Gastrocnemius medialis (tissue), 4 donors: ENCODE results near the gene CBX5. TPM values are rescaled to one million over a fixed set of nuclear protein-coding genes. Genes with fewer than 3 reads are reported as not detected.

ENCODE experiments used
- ATAC-seq, 2 donors: fragments of 150-250 bp; one replicate each; pipeline ENCODE4 v1.9.1; 2016
- DNase-seq, 2 donors: peaks; one replicate each; pipeline ENCODE4 v3.0.0-alpha.2; 2019
- H3K27ac ChIP-seq, 4 donors: fragments of 200-600 bp; sonication (generic); 1 replicate in 1 of 4; 2 replicates in 3 of 4; pipeline ENCODE4 v1.5.1; 2016 to 2018; ENCODE audit warnings: mild to moderate bottlenecking in 2 of 4, moderate library complexity in 1 of 4
- H3K27me3 ChIP-seq, 3 donors: fragments of 200-600 bp; sonication (generic) in 2 of 3; 1 replicate in 1 of 3; 2 replicates in 2 of 3; pipeline versions ENCODE4 v1.5.1 to v1.6.0; 2016 to 2019; ENCODE audit warnings: mild to moderate bottlenecking in 1 of 3, moderate library complexity in 1 of 3
- H3K36me3 ChIP-seq, 2 donors: fragments of 200-600 bp; sonication (generic) in 1 of 2; one replicate each; pipeline ENCODE4 v1.5.1; 2017 to 2018
- H3K4me1 ChIP-seq, 2 donors: fragments of 200-600 bp; sonication (generic) in 1 of 2; one replicate each; pipeline ENCODE4 v1.5.1; 2016 to 2017; ENCODE audit warnings: mild to moderate bottlenecking in 2 of 2
- H3K4me3 ChIP-seq, 4 donors: fragments of 200-600 bp; sonication (generic) in 3 of 4; 1 replicate in 1 of 4; 2 replicates in 3 of 4; pipeline ENCODE4 v1.5.1; 2016 to 2019; ENCODE audit warnings: mild to moderate bottlenecking in 2 of 4
- H3K9me3 ChIP-seq, 3 donors: fragments of 200-600 bp; sonication (generic) in 2 of 3; 1 replicate in 1 of 3; 2 replicates in 2 of 3; pipeline ENCODE4 v1.5.1; 2016 to 2019
- CTCF ChIP-seq, 5 experiments: fragments of 450-650 bp in 3 of 5; fragments of 200-600 bp in 2 of 5; sonication (generic) in 2 of 5; IDR thresholded peaks in 4 of 5; conservative IDR thresholded peaks in 1 of 5; 1 replicate in 4 of 5; 2 replicates in 1 of 5; pipeline ENCODE4 v1.5.1; 2016 to 2019; ENCODE audit warnings: antibody characterized with exemption in 5 of 5, mild to moderate bottlenecking in 3 of 5, moderate library complexity in 3 of 5
- POLR2A ChIP-seq, 2 donors: fragments of 450-650 bp; IDR thresholded peaks; one replicate each; pipeline ENCODE4 v1.6.1; 2017; ENCODE audit warnings: antibody characterized with exemption in 2 of 2, mild to moderate bottlenecking in 2 of 2, moderate library complexity in 2 of 2
- in situ Hi-C, 4 donors: fragments of 200-750 bp; cut with MboI; loops; one replicate each; pipeline versions ENCODE4 v1.15.0 to v1.8.0; 2017; ENCODE audit warnings: low sequenced_read_pairs in 4 of 4
- intact Hi-C: fragments of 100-400 bp; cut with DNase I; formaldehyde crosslinking; loops from one replicate; pipeline ENCODE4 v1.15.1; 2023; ENCODE audit warnings: low total_unique reads
- total RNA-seq, 4 donors: library from RNA; depleted of rRNA; stranded (reverse); fragments of >200 nt; gene quantifications; one replicate each; pipeline versions ENCODE4 v1.1.0 to v1.2.3, GENCODE V29; 2016

CBX5 gene
- total RNA-seq, 4 donors from 2014 or later = 7.9 to 8.9 (median 8.1) TPM

DNA sequence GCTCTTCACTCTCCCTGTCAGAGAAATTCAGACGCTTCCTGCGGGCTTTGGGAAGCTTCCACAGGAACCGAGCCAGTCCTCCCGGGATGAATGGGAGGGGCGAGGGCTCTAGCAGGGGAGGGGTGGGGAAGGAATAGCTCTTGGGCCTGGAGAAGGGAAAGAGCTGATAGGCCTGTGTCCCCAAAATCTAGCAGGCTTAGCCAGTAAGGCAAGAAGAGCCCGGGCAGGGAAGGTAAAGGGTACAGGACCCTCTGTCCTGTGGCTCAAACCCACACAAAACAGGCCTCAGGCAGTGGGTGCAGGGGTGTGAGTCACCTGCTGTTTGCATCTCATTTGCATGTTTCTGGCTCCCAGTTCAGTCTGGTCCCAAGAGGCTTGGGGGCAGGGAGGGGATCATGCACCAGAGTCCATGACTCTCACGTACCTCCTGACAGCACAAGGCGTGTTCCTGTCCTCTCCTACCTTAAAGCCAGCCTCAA, 82.5 kb downstream of the CBX5 start:
- DNase-seq (peak; percentile 85 to 95), ATAC-seq (peak; percentile 83 to 84)
- no peaks in the 10 kb centered on the region for H3K36me3 ChIP-seq
- H3K4me3 ChIP-seq = peak overlapping the region; percentile 18 to 47 (median 38)
- no peak for TF ChIP-seq CTCF (IDR thresholded peaks at IDR 0.05 in 4 of 5, conservative IDR thresholded peaks at IDR 0.05 in 1 of 5)
- peak; percentile 25 to 56 for TF ChIP-seq POLR2A (IDR thresholded peaks at IDR 0.05)
- no peaks in the 10 kb centered on the region for H3K27me3 ChIP-seq
- in situ Hi-C loops = loop anchor here in 2 of 4 donors (5.0 to 10.0 kb wide), 2 partner anchors 170 to 173 kb away; partner anchors contain the start of gene HOXC6 (in 2 of the 2)
- H3K4me1 ChIP-seq = peaks cover 27 to 32% of the 10 kb centered on the region in 2 donors
- H3K27ac ChIP-seq = peak overlapping the region; percentile 91 to 99 (median 98)
- H3K9me3 ChIP-seq = no peaks in the 10 kb centered on the region
- intact Hi-C loops = no loop called here

DNA sequence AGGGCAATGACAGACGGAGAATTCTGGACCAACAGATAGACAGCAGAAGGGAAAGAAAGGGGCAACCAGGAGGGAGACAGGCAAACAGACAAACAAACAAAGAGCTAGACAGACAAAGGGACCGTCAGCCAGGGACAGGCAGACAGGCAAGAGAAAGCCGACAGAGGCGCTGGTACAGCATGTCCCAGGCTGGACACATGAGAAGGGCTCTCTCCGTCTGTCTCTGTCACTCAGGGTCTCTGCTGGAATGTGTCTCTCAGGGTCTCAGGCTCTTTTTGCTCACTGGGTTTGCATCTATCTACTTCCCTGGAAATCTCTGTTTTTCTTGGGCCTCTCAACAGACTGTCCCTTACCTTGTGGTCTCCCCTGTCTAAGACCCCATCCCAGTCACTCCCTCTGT, 82.9 kb downstream of the CBX5 start:
- intact Hi-C loops (no loop called here), in situ Hi-C loops (loop anchor here in 2 of 4 donors (5.0 to 10.0 kb wide), 2 partner anchors 170 to 172 kb away; partner anchors contain the start of gene HOXC6 (in 2 of the 2))
- Histone ChIP-seq H3K27ac (peak overlapping the region; percentile 91 to 99 (median 98)), H3K4me1 (peaks cover 27 to 33% of the 10 kb centered on the region in 2 donors), H3K9me3 (no peaks in the 10 kb centered on the region), H3K27me3 (no peaks in the 10 kb centered on the region), H3K36me3 (no peaks in the 10 kb centered on the region), H3K4me3 (peak overlapping the region; percentile 18 to 47 (median 38))
- DNase-seq (peak; percentile 83 to 94), ATAC-seq (peak; percentile 84 to 86)
- TF ChIP-seq POLR2A (IDR thresholded peaks at IDR 0.05) (peak; percentile 40 to 44), CTCF (IDR thresholded peaks at IDR 0.05 in 4 of 5, conservative IDR thresholded peaks at IDR 0.05 in 1 of 5) (no peak)

- TF ChIP-seq POLR2A (IDR thresholded peaks at IDR 0.05) (no peak), CTCF (IDR thresholded peaks at IDR 0.05 in 4 of 5, conservative IDR thresholded peaks at IDR 0.05 in 1 of 5) (no peak)
- ATAC-seq = peak in 1 of 2 donors; percentile 6
Observed at GRCh38 chr12:54196396-54196795, 83.5 kb downstream of the CBX5 start.

DNA sequence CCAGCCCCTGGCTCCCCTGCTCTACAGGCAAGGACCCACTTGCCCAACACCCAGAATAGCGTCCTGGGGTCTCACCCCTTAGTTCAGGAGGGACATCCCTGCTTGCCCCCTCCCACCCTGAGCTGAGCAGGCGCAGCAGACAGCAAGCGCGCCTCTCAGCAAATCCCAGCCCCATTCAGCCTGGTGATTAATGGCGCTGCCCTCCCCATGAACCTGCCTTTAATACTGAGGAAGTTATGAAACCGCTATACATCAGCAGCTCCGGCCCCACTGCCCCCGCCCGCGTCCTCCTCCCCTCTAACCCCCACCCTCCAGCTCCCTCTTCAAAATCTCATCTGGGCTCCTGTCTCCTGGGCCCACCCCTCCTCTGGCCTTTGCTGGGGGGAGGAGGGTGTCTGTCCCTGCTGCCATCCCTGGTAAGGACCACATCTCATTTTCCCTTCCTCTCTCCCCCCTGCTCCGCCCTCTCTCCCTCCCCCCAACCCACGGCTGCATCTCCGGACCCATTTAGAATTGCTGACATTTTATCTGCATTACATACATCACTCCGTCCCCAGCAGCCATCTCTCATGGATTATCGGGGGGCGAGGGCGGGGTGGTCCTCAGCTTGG, 84.1 kb downstream of the CBX5 start:
- TF ChIP-seq CTCF (IDR thresholded peaks at IDR 0.05 in 4 of 5, conservative IDR thresholded peaks at IDR 0.05 in 1 of 5) (no peak), POLR2A (IDR thresholded peaks at IDR 0.05) (no peak)
- Histone ChIP-seq H3K4me1 (peaks cover 32 to 42% of the 10 kb centered on the region in 2 donors), H3K27me3 (no peaks in the 10 kb centered on the region), H3K27ac (peak overlapping the region; percentile 91 to 99 (median 98)), H3K36me3 (no peaks in the 10 kb centered on the region), H3K9me3 (no peaks in the 10 kb centered on the region), H3K4me3 (no peak overlapping the region)
- in situ Hi-C loops (loop anchor here in 2 of 4 donors (5.0 to 10.0 kb wide), 2 partner anchors 169 to 171 kb away; partner anchors contain the start of gene HOXC6 (in 2 of the 2)), intact Hi-C loops (no loop called here)
- DNase-seq = no peak
- ATAC-seq = no peak

More at GRCh38 chr12:54196396-54196795, 83.5 kb downstream of the CBX5 start:
- Histone ChIP-seq H3K36me3 (no peaks in the 10 kb centered on the region), H3K4me1 (peaks cover 33 to 38% of the 10 kb centered on the region in 2 donors), H3K9me3 (no peaks in the 10 kb centered on the region), H3K27me3 (no peaks in the 10 kb centered on the region), H3K4me3 (peak overlapping the region in 3 of 4 donors; percentile 38 to 47 (median 39)), H3K27ac (peak overlapping the region; percentile 91 to 99 (median 98))
- DNase-seq = no peak
- in situ Hi-C loops (loop anchor here in 2 of 4 donors (5.0 to 10.0 kb wide), 2 partner anchors 169 to 172 kb away; partner anchors contain the start of gene HOXC6 (in 2 of the 2)), intact Hi-C loops (no loop called here)
